Liver (tissue), 3 donors: ENCODE results near the gene PHKG2.

Source experiments
- CTCF ChIP-seq: fragments of 150-350 bp; IDR thresholded peaks from 2 replicates; pipeline ENCODE4 v1.5.1; 2017; ENCODE audit warnings: improper control_type of control experiment, low read depth, low read length; ENCODE audit not compliant: missing input control
- FOXA1 ChIP-seq: IDR thresholded peaks from 2 replicates; pipeline ENCODE4 v1.6.1; 2016; ENCODE audit warnings: antibody characterized with exemption
- GABPA ChIP-seq, 2 donors: IDR thresholded peaks in 1 of 2; conservative IDR thresholded peaks in 1 of 2; 2 replicates each; pipeline ENCODE4 v1.6.1; 2016; ENCODE audit warnings: antibody characterized with exemption in 2 of 2, mild to moderate bottlenecking in 1 of 2, moderate library complexity in 1 of 2
- JUND ChIP-seq, 2 donors: IDR thresholded peaks; 2 replicates each; pipeline ENCODE4 v1.6.1; 2016; ENCODE audit warnings: antibody characterized with exemption in 2 of 2
- RAD21 ChIP-seq, 2 donors: IDR thresholded peaks; 2 replicates each; pipeline ENCODE4 v1.6.1; 2016; ENCODE audit warnings: antibody characterized with exemption in 2 of 2, mild to moderate bottlenecking in 2 of 2
- RXRA ChIP-seq, 2 donors: IDR thresholded peaks; 2 replicates each; pipeline ENCODE4 v1.6.1; 2017 to 2018; ENCODE audit warnings: antibody characterized with exemption in 2 of 2, mild to moderate bottlenecking in 1 of 2
- SP1 ChIP-seq: IDR thresholded peaks from 2 replicates; pipeline ENCODE4 v1.6.1; 2018; ENCODE audit warnings: antibody characterized with exemption, mild to moderate bottlenecking
- TAF1 ChIP-seq: conservative IDR thresholded peaks from 2 replicates; pipeline ENCODE4 v1.6.1; 2016; ENCODE audit warnings: antibody characterized with exemption, mild to moderate bottlenecking
- YY1 ChIP-seq: IDR thresholded peaks from 2 replicates; pipeline ENCODE4 v1.6.1; 2016; ENCODE audit warnings: antibody characterized with exemption, mild to moderate bottlenecking
- TF ChIP-seq, protein P1 (sequence below): IDR thresholded peaks from 2 replicates; pipeline ENCODE4 v1.6.1; 2016; ENCODE audit warnings: antibody characterized with exemption
- TF ChIP-seq, protein P2 (sequence below): IDR thresholded peaks from 2 replicates; pipeline ENCODE4 v1.6.1; 2016; ENCODE audit warnings: antibody characterized with exemption, mild to moderate bottlenecking
- TF ChIP-seq, protein P3 (sequence below): IDR thresholded peaks from 2 replicates; pipeline ENCODE4 v1.6.1; 2016; ENCODE audit warnings: antibody characterized with exemption
- donor health status: healthy.
- donor health status: healthy.

DNA sequence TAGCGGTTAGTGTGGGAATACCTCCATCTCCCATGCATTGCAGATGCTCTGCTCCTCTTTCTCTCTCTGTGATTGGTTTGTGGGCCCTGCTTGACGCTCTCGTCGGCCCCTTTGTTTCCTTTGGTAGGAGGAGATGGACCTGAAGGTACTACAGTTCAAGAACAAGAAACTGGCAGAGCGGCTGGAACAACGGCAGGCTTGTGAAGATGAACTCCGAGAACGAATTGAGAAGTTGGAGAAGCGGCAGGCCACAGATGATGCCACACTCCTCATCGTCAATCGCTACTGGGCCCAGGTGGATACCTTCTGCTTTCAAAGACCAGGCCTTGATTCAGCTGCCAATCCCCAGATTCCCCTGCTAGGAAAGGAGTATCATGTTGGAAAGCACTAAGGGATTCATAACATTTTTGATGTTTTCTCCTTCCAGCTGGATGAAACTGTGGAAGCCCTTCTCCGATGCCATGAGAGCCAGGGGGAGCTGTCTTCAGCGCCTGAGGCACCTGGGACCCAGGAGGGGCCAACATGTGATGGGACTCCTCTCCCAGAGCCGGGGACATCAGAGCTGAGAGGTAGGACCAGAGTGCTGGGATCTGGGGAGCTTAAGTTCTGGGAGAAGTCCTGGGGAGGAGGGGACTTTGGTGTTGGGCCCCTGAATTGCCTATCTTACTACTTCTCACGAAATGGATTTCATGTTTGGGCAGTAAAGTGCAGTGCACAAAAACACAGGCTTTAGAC is 14.9 kb downstream of the PHKG2 start:
- TF ChIP-seq FOXA1, result no peak
- no peak for TF ChIP-seq CTCF
- TF ChIP-seq, protein P1, sequence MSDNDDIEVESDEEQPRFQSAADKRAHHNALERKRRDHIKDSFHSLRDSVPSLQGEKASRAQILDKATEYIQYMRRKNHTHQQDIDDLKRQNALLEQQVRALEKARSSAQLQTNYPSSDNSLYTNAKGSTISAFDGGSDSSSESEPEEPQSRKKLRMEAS, result no peak
- no peak for TF ChIP-seq JUND (IDR thresholded peaks at IDR 0.05)
- TF ChIP-seq YY1, result no peak
- no peak for TF ChIP-seq TAF1
- TF ChIP-seq RXRA (IDR thresholded peaks at IDR 0.05), result no peak
- TF ChIP-seq GABPA (IDR thresholded peaks at IDR 0.05 in 1 of 2, conservative IDR thresholded peaks at IDR 0.05 in 1 of 2), result no peak
- TF ChIP-seq, protein P2, sequence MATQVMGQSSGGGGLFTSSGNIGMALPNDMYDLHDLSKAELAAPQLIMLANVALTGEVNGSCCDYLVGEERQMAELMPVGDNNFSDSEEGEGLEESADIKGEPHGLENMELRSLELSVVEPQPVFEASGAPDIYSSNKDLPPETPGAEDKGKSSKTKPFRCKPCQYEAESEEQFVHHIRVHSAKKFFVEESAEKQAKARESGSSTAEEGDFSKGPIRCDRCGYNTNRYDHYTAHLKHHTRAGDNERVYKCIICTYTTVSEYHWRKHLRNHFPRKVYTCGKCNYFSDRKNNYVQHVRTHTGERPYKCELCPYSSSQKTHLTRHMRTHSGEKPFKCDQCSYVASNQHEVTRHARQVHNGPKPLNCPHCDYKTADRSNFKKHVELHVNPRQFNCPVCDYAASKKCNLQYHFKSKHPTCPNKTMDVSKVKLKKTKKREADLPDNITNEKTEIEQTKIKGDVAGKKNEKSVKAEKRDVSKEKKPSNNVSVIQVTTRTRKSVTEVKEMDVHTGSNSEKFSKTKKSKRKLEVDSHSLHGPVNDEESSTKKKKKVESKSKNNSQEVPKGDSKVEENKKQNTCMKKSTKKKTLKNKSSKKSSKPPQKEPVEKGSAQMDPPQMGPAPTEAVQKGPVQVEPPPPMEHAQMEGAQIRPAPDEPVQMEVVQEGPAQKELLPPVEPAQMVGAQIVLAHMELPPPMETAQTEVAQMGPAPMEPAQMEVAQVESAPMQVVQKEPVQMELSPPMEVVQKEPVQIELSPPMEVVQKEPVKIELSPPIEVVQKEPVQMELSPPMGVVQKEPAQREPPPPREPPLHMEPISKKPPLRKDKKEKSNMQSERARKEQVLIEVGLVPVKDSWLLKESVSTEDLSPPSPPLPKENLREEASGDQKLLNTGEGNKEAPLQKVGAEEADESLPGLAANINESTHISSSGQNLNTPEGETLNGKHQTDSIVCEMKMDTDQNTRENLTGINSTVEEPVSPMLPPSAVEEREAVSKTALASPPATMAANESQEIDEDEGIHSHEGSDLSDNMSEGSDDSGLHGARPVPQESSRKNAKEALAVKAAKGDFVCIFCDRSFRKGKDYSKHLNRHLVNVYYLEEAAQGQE, result no peak
- no peak for TF ChIP-seq SP1
- no peak for TF ChIP-seq RAD21 (IDR thresholded peaks at IDR 0.05)
- TF ChIP-seq, protein P3, sequence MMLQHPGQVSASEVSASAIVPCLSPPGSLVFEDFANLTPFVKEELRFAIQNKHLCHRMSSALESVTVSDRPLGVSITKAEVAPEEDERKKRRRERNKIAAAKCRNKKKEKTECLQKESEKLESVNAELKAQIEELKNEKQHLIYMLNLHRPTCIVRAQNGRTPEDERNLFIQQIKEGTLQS, result no peak
